Breast epithelium (tissue), 3 donors: Measurements from ENCODE around the gene NAB1.

ENCODE experiments used
- POLR2A ChIP-seq: fragments of 450-650 bp; IDR thresholded peaks from one replicate; pipeline ENCODE4 v1.6.1; 2016; ENCODE audit warnings: antibody characterized with exemption, mild to moderate bottlenecking, moderate library complexity
- TF ChIP-seq, protein P1 (sequence below), 3 donors: fragments of 450-650 bp; IDR thresholded peaks; one replicate each; pipeline ENCODE4 v1.5.1; 2016 to 2017; ENCODE audit warnings: antibody characterized with exemption in 3 of 3, mild to moderate bottlenecking in 3 of 3, moderate library complexity in 3 of 3

DNA sequence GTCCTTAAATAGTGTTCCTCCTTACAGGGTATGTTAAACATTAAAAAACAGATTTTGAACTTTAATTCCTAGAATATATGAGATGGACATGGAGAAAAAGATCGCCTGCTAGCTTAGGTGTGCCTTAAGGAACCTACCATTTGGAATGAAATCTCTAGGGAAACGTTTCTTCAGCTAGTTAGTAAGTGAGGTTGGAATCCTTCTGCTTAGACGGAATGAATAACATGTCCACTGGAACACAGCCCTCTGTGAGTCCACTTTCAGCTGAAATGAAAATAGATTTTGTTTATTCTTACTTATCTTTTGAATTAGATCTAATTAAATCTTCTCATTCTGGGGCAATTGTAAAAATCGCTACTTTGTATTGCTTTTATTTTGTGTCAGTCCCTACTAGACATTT is 28.4 kb downstream of the NAB1 start:
- TF ChIP-seq POLR2A: no peak
- TF ChIP-seq, protein P1, sequence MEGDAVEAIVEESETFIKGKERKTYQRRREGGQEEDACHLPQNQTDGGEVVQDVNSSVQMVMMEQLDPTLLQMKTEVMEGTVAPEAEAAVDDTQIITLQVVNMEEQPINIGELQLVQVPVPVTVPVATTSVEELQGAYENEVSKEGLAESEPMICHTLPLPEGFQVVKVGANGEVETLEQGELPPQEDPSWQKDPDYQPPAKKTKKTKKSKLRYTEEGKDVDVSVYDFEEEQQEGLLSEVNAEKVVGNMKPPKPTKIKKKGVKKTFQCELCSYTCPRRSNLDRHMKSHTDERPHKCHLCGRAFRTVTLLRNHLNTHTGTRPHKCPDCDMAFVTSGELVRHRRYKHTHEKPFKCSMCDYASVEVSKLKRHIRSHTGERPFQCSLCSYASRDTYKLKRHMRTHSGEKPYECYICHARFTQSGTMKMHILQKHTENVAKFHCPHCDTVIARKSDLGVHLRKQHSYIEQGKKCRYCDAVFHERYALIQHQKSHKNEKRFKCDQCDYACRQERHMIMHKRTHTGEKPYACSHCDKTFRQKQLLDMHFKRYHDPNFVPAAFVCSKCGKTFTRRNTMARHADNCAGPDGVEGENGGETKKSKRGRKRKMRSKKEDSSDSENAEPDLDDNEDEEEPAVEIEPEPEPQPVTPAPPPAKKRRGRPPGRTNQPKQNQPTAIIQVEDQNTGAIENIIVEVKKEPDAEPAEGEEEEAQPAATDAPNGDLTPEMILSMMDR (IDR thresholded peaks at IDR 0.05): no peak
